ENCODE results near the gene DLST. TPM values are rescaled to one million over a fixed set of nuclear protein-coding genes. Genes with fewer than 3 reads are reported as not detected.

Gene DLST
- total and polyA plus RNA-seq, 3 donors from 2014 or later, result 82.0 to 98.1 (median 82.8) TPM

DNA sequence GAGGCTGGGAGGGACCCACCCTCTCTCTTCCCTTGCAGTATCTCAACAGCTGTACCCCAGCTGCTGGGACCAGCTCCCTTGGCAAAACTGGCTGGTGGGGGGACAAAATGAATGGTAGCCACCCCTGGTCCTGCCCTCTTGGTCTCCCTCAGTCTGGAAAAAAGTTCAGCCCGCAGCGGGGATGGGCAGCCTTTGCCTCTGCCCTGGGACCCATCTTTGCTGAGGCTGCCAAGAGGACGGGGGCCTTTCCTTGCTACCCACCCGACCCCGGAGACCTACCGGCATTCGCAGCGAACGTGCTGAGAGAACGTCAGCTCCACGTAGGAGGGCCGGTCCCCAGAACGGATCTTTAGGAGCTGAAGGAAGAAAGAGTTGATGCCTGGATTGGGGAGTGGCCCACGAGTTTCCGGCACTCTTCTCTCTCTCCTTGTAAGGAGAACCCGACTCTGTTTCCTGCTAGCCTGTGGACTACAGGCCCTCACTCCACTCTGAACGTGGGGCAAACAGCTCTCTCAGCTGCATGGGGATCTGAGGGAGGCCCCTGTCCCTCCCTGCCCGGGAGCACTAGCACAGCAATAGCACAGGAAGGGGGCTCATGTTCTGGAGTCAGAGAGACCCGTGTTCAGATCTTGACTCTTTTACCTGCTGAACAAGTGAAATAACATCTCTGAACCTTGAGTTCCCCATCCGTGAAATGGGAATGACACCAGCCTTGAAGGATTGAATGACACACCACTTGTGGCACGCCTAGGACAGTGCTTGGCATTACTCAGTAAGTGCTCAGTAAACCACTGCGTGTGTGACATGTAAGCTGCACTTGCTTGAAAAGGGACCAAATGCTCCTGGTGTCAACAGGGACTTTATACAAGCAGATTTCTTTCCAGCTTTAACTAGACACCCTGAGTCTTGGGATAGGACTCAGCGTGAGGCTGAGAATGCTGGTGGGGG, 66.8 kb downstream of the DLST start:
- WGBS, 2 donors, result 78 to 84% methylated on average over 22 to 23 of the region's 23 CpGs
- Histone ChIP-seq H3K36me3 (ENCODE audit: low read depth, missing control alignments) (no peaks in the 10 kb centered on the region), H3K4me1 (peaks cover 6% of the 10 kb centered on the region), H3K27me3 (no peaks in the 10 kb centered on the region), H3K4me3 (no peak overlapping the region), H3K27ac (no peak overlapping the region), H3K9me3 (no peaks in the 10 kb centered on the region)
- DNase-seq, result no peak
- no peak for TF ChIP-seq POLR2A (IDR thresholded peaks at IDR 0.05)
- TF ChIP-seq, protein P1, sequence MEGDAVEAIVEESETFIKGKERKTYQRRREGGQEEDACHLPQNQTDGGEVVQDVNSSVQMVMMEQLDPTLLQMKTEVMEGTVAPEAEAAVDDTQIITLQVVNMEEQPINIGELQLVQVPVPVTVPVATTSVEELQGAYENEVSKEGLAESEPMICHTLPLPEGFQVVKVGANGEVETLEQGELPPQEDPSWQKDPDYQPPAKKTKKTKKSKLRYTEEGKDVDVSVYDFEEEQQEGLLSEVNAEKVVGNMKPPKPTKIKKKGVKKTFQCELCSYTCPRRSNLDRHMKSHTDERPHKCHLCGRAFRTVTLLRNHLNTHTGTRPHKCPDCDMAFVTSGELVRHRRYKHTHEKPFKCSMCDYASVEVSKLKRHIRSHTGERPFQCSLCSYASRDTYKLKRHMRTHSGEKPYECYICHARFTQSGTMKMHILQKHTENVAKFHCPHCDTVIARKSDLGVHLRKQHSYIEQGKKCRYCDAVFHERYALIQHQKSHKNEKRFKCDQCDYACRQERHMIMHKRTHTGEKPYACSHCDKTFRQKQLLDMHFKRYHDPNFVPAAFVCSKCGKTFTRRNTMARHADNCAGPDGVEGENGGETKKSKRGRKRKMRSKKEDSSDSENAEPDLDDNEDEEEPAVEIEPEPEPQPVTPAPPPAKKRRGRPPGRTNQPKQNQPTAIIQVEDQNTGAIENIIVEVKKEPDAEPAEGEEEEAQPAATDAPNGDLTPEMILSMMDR (IDR thresholded peaks at IDR 0.05), result no peak
- intact Hi-C loops (cut with DNase I; ENCODE audit: low total_unique reads), result loop anchor here (10.0 kb wide), 1 partner anchor 116 kb away; the partner anchor contains the start of genes ACYP1 and ZC2HC1C

DNA sequence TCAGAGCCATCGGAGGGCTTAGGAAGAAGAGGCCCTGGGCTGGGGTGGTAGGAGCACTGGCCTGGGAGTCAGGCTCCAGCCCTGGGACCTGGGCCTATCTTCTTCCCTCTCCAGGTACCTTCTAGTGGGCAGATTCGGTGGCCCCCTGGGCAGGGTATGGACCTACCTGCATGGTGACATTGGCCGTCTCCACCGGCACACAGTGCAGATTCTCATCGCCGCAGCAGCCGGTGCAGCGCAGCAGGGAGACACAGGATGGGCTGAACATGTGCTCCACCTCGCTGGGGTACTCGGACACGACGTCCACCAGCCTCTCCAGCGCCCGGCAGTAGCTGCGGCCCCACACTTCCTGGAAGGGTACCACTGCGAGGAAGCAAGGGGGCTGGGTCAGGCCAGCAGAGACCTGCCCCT, 67.5 kb downstream of the DLST start:
- 84 to 95% methylated on average over 8 to 16 of the region's 16 CpGs for WGBS, 2 donors
- H3K4me1 ChIP-seq, result peaks cover 7% of the 10 kb centered on the region
- no peaks in the 10 kb centered on the region for H3K27me3 ChIP-seq
- intact Hi-C loops (cut with DNase I; ENCODE audit: low total_unique reads), result loop anchor here (10.0 kb wide), 1 partner anchor 116 kb away; the partner anchor contains the start of genes ACYP1 and ZC2HC1C
- H3K9me3 ChIP-seq, result no peaks in the 10 kb centered on the region
- no peak for DNase-seq
- no peaks in the 10 kb centered on the region for H3K36me3 ChIP-seq (ENCODE audit: low read depth, missing control alignments)
- TF ChIP-seq, protein P1 (IDR thresholded peaks at IDR 0.05), result no peak
- no peak for TF ChIP-seq POLR2A (IDR thresholded peaks at IDR 0.05)
- no peak overlapping the region for H3K27ac ChIP-seq
- H3K4me3 ChIP-seq, result no peak overlapping the region

DNA sequence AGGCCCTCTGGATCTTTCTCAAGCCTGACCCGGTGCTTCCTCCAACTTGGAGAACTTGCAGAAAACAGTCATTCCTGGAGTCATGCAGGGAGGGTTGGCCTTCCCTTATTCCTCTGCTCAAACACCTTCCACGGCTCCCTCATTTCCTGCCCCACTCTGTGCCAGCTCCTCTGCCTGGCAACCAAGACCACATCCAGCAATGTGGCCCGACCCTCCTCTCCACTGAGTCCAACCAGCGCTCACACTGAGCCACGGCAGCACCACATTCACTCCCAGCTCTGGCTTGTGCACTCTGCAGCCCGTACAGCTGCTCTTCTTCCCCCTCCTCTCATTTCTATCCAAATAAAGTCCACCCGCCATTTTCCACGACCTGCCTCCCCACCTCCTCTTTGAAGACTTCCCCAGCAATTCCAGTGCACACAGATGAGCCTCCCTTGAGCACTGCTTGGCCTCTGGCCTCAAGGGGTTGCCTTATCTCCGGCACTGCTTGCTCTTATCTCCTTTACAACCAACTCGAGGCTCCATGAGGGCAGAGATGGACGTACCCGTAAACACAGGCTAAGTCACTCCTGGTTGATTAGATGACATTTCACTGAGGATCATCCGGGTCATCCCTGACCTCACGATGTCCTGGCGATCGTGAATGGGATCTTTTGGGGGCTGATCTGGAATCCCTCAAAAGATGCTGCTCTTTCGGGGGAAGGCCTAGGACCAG, 68.3 kb downstream of the DLST start:
- Histone ChIP-seq H3K36me3 (ENCODE audit: low read depth, missing control alignments) (no peaks in the 10 kb centered on the region), H3K4me3 (no peak overlapping the region), H3K27ac (no peak overlapping the region), H3K4me1 (peaks cover 12% of the 10 kb centered on the region), H3K9me3 (no peaks in the 10 kb centered on the region), H3K27me3 (no peaks in the 10 kb centered on the region)
- intact Hi-C loops (cut with DNase I; ENCODE audit: low total_unique reads), result loop anchor here (10.0 kb wide), 1 partner anchor 115 kb away; the partner anchor contains the start of genes ACYP1 and ZC2HC1C
- no peak for TF ChIP-seq POLR2A (IDR thresholded peaks at IDR 0.05)
- TF ChIP-seq, protein P1 (IDR thresholded peaks at IDR 0.05), result no peak
- WGBS, 2 donors, result 87 to 88% methylated on average over 17 of the region's 17 CpGs
- DNase-seq, result no peak

DNA sequence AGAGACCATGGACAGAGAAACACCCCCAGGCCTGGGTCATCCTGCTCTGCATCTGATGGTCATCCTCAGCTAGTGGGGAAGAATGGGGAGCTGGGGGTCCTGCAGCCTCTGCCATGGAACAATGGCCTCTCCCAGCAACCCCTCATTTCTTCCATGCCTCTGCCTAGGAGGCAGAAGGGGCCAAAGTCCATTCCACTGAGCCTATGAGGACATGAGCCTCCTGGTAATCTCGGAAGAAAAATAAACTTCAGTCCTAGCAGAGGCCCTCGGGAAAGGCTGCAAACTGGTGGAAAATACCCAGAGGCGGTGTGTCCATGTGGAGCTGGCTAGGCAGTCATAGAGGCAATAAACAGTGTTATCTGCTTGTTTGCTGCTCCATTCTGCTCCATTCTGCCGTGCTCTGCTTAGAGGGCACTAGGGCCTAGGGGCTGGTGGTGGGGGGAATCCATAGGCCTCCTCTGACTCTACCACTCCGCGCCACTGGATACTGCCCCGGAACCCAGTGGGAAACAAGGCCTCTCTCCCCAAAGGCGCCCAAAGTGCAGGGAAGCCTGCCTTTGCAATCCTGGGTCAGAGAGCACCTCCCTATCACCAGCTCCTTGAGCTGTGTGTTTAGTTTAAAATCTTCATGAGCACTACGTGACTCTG, 69.2 kb downstream of the DLST start:
- Histone ChIP-seq H3K4me1 (peaks cover 12% of the 10 kb centered on the region), H3K9me3 (no peaks in the 10 kb centered on the region), H3K36me3 (ENCODE audit: low read depth, missing control alignments) (no peaks in the 10 kb centered on the region), H3K27ac (no peak overlapping the region), H3K27me3 (no peaks in the 10 kb centered on the region), H3K4me3 (no peak overlapping the region)
- no peak for TF ChIP-seq POLR2A (IDR thresholded peaks at IDR 0.05)
- TF ChIP-seq, protein P1 (IDR thresholded peaks at IDR 0.05), result no peak
- intact Hi-C loops (cut with DNase I; ENCODE audit: low total_unique reads), result no loop called here
- 78 to 83% methylated on average over 9 of the region's 9 CpGs for WGBS, 2 donors
- no peak for DNase-seq
